ENCODE results near the gene IL23R.
"Not testable (repeated sequence)": the region's sequence is repeated elsewhere in the genome, so short reads cannot be mapped to it uniquely, and the experiment has no call there.

The IL23R gene

DNA sequence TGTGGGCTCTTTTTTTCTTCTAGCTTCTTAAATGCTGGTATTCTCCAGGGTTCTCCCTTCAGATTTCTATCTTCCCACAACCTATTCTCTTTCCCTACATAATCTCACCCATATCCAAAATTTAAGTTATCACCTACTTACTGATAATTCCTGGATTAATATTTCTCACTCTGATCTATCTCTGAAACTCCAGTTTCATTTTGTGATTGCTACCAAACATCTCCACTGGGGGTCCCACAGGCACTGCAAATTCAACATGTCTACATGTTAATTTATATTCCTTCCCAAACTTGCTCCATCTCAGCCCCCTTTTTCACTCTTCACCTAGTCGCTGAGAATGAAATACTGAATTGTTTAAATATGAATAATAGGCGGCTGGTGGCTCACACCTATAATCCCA, 21.6 kb upstream of the IL23R start:
- H3K27me3 ChIP-seq (ENCODE audit: insufficient read depth, low read depth): no peaks in the 10 kb centered on the region
- H3K9ac ChIP-seq: no peak overlapping the region
- no peak overlapping the region for H2AFZ ChIP-seq (ENCODE audit: low read depth)
- H3K36me3 ChIP-seq (ENCODE audit: insufficient read depth): no peaks in the 10 kb centered on the region
- no peak overlapping the region for H3K4me3 ChIP-seq (IDR thresholded peaks at IDR 0.05; ENCODE audit: insufficient read depth, low read depth, low read length)
- H3K79me2 ChIP-seq (ENCODE audit: insufficient read depth, low read depth): no peaks in the 10 kb centered on the region
- TF ChIP-seq CTCF (conservative IDR thresholded peaks at IDR 0.05; ENCODE audit: low read depth, low read length): peak; percentile 41
- no peak overlapping the region for H3K27ac ChIP-seq
- peaks cover 8% of the 10 kb centered on the region for H3K4me1 ChIP-seq (ENCODE audit: low read depth, poor library complexity, severe bottlenecking)
- H3K4me2 ChIP-seq: no peak overlapping the region
- no peaks in the 10 kb centered on the region for H4K20me1 ChIP-seq (ENCODE audit: insufficient read depth)

DNA sequence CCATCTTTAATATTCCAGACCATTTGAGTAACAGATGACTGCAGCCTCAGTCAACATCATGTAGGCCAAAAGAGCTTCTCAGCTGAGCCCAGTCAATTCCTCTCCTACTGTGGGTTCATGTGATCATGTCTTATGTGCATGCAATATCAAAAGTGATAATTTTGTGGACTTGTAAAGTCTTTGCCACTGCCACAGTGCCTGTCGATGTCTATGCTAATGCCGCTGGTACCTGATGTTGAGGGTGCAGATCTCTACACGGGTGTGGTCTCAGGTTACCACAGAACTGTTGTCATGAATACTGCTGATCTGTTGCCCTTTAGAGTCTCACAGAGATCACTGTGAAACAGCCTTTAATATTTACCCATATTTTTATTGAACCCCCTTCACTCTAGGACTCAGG, 20.2 kb upstream of the IL23R start:
- H3K79me2 ChIP-seq (ENCODE audit: insufficient read depth, low read depth): no peaks in the 10 kb centered on the region
- H2AFZ ChIP-seq (ENCODE audit: low read depth): no peak overlapping the region
- peaks cover 8% of the 10 kb centered on the region for H3K4me1 ChIP-seq (ENCODE audit: low read depth, poor library complexity, severe bottlenecking)
- no peak for TF ChIP-seq CTCF (conservative IDR thresholded peaks at IDR 0.05; ENCODE audit: low read depth, low read length)
- no peaks in the 10 kb centered on the region for H4K20me1 ChIP-seq (ENCODE audit: insufficient read depth)
- H3K9ac ChIP-seq: no peak overlapping the region
- no peak overlapping the region for H3K4me3 ChIP-seq (IDR thresholded peaks at IDR 0.05; ENCODE audit: insufficient read depth, low read depth, low read length)
- H3K4me2 ChIP-seq: no peak overlapping the region
- no peak overlapping the region for H3K27ac ChIP-seq
- H3K27me3 ChIP-seq (ENCODE audit: insufficient read depth, low read depth): no peaks in the 10 kb centered on the region
- no peaks in the 10 kb centered on the region for H3K36me3 ChIP-seq (ENCODE audit: insufficient read depth)

DNA sequence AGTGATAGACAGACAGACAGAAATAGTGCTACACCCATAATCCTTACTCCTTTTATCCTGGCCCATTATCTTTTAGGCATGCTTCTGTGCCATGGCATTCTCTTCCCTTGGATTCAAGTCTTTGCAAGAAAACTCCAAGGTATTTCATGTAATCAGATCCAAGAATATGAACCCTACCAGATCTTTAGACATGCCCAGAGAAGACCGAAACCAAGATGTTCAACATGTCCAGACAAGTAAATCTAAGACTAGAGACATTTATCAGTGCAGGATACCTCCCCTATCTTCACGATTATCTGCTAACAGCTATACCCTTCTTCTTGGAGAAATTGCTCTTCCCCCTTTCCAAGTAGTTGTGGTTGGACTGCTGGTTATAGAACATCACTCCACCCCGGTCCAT, 19.7 kb upstream of the IL23R start:
- no peaks in the 10 kb centered on the region for H3K79me2 ChIP-seq (ENCODE audit: insufficient read depth, low read depth)
- no peak overlapping the region for H3K9ac ChIP-seq
- no peak for TF ChIP-seq CTCF (conservative IDR thresholded peaks at IDR 0.05; ENCODE audit: low read depth, low read length)
- no peaks in the 10 kb centered on the region for H3K27me3 ChIP-seq (ENCODE audit: insufficient read depth, low read depth)
- H2AFZ ChIP-seq (ENCODE audit: low read depth): no peak overlapping the region
- no peak overlapping the region for H3K27ac ChIP-seq
- no peak overlapping the region for H3K4me3 ChIP-seq (IDR thresholded peaks at IDR 0.05; ENCODE audit: insufficient read depth, low read depth, low read length)
- no peak overlapping the region for H3K4me2 ChIP-seq
- no peaks in the 10 kb centered on the region for H4K20me1 ChIP-seq (ENCODE audit: insufficient read depth)
- H3K4me1 ChIP-seq (ENCODE audit: low read depth, poor library complexity, severe bottlenecking): peaks cover 8% of the 10 kb centered on the region
- H3K36me3 ChIP-seq (ENCODE audit: insufficient read depth): no peaks in the 10 kb centered on the region

GRCh38 chr1:67147973-67148372, 18.3 kb upstream of the IL23R start:
- H3K27ac ChIP-seq; H3K4me2 ChIP-seq; H3K36me3 ChIP-seq (ENCODE audit: insufficient read depth); H2AFZ ChIP-seq (ENCODE audit: low read depth); H3K27me3 ChIP-seq (ENCODE audit: insufficient read depth, low read depth); H3K4me1 ChIP-seq (ENCODE audit: low read depth, poor library complexity, severe bottlenecking); H3K9ac ChIP-seq; H4K20me1 ChIP-seq (ENCODE audit: insufficient read depth); H3K79me2 ChIP-seq (ENCODE audit: insufficient read depth, low read depth); H3K4me3 ChIP-seq (IDR thresholded peaks at IDR 0.05; ENCODE audit: insufficient read depth, low read depth, low read length): not testable (repeated sequence)

DNA sequence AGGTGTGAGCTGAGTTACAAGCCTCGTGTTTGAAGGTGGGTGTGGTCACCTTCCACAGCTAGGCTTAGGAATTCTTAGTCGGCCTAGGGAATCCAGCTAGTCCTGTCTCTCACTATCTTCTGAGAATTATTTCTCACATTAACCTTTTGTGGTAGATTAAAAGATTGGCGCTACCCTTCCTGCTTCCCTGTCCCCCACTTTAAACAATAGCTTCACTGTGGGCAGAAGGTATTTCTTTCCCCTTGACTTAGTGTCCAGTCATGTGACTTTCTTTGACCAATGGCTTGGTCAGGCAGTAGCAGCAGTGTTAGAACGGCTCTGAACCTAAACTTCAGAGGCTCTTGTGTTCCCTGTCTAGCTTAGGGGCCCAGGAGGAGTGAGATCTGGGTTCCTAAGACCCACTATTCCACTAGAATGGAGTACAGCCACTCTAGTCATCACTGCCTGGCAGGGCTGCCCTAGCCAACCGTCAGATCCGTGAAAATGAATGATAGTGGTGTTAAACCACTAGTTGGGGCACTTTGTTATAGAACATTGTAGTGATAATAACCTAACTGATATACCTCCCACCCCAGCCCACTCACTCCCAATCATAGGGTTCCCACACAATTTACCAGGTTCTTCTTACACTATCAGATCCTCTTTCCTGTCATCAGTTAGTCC, 17.6 kb upstream of the IL23R start:
- H3K4me3 ChIP-seq (IDR thresholded peaks at IDR 0.05; ENCODE audit: insufficient read depth, low read depth, low read length): no peak overlapping the region
- no peaks in the 10 kb centered on the region for H4K20me1 ChIP-seq (ENCODE audit: insufficient read depth)
- no peaks in the 10 kb centered on the region for H3K79me2 ChIP-seq (ENCODE audit: insufficient read depth, low read depth)
- no peaks in the 10 kb centered on the region for H3K36me3 ChIP-seq (ENCODE audit: insufficient read depth)
- no peak overlapping the region for H3K9ac ChIP-seq
- H2AFZ ChIP-seq (ENCODE audit: low read depth): peak overlapping the region; percentile 47; the same call in 1 of the 2 replicates
- H3K4me2 ChIP-seq: no peak overlapping the region
- H3K27ac ChIP-seq: no peak overlapping the region
- H3K4me1 ChIP-seq (ENCODE audit: low read depth, poor library complexity, severe bottlenecking): peaks cover 8% of the 10 kb centered on the region
- no peak for TF ChIP-seq CTCF (conservative IDR thresholded peaks at IDR 0.05; ENCODE audit: low read depth, low read length)
- no peaks in the 10 kb centered on the region for H3K27me3 ChIP-seq (ENCODE audit: insufficient read depth, low read depth)

All from KMS-11 (cell line).